IMR-90 (cell line): ENCODE results near the gene TNRC18. TPM values are rescaled to one million over a fixed set of nuclear protein-coding genes. Genes with fewer than 3 reads are reported as not detected.
"Not testable (repeated sequence)": the region's sequence is repeated elsewhere in the genome, so short reads cannot be mapped to it uniquely, and the experiment has no call there.

Experiments
- ATAC-seq: fragments of 200-7000 bp; cut with Tn5 transposase; 2 replicates; pipeline ENCODE4 v1.9.1; 2020; ENCODE audit warnings: low read depth, mild to moderate bottlenecking, moderate library complexity
- BruUV-seq: library from RNA; stranded (reverse); fragments of 400-500 nt; replicated peaks from 2 replicates; lab custom pipeline; 2021; lab: Mats Ljungman, UMichigan
- CTCF ChIA-PET: fragments of 300-600 bp; formaldehyde crosslinking; extraction: SDS; loops from one replicate; lab custom pipeline; 2021; ENCODE audit warnings: antibody characterized with exemption; lab: Yijun Ruan, JAX
- POLR2A ChIA-PET: fragments of 300-600 bp; sonication (Branson Sonifier 250); formaldehyde crosslinking; loops from one replicate; lab custom pipeline; 2022; ENCODE audit warnings: antibody characterized with exemption; ENCODE audit not compliant: unreplicated experiment; lab: Charles Lee
- DNase-seq: peaks from one replicate; pipeline ENCODE4 v3.0.0; 2013
- H2AFZ ChIP-seq: replicated peaks from 2 replicates; pipeline ENCODE3; 2013; ENCODE audit warnings: low read length, mild to moderate bottlenecking; ENCODE audit not compliant: poor library complexity
- H2AK5ac ChIP-seq: 2 replicates; pipeline ENCODE4 v1.6.1; 2013; ENCODE audit warnings: low read depth, low read length, inconsistent platforms
- H2AK9ac ChIP-seq: replicated peaks from 2 replicates; pipeline ENCODE3; 2013; ENCODE audit warnings: mild to moderate bottlenecking, low read depth, low read length, moderate library complexity; ENCODE audit not compliant: poor library complexity
- H2BK120ac ChIP-seq: 2 replicates; pipeline ENCODE4 v1.6.1; 2013; ENCODE audit warnings: low read depth, low read length, inconsistent platforms
- H2BK15ac ChIP-seq: 3 replicates; pipeline ENCODE4 v1.6.1; 2013; ENCODE audit warnings: low read depth, low read length, inconsistent platforms
- H2BK20ac ChIP-seq: 2 replicates; pipeline ENCODE4 v1.6.1; 2013; ENCODE audit warnings: low read depth, mild to moderate bottlenecking, inconsistent platforms, low read length, moderate library complexity
- H2BK5ac ChIP-seq: 2 replicates; pipeline ENCODE4 v1.6.1; 2013; ENCODE audit warnings: mild to moderate bottlenecking, low read depth, low read length, inconsistent platforms; ENCODE audit not compliant: poor library complexity, severe bottlenecking
- H3K14ac ChIP-seq: replicated peaks from 2 replicates; pipeline ENCODE4 v1.6.1; 2013; ENCODE audit warnings: low read depth, low read length, inconsistent platforms
- H3K18ac ChIP-seq: 2 replicates; pipeline ENCODE4 v1.6.1; 2013; ENCODE audit warnings: low read depth, low read length, control low read depth
- H3K23ac ChIP-seq: 2 replicates; pipeline ENCODE4 v1.6.1; 2013; ENCODE audit warnings: low read depth, low read length, inconsistent platforms
- H3K27ac ChIP-seq: 2 replicates; pipeline ENCODE4 v1.5.1; 2013; ENCODE audit warnings: mild to moderate bottlenecking, control low read depth, low read length; ENCODE audit not compliant: insufficient read depth
- H3K27me3 ChIP-seq: 2 replicates; pipeline ENCODE4 v1.6.1; 2013; ENCODE audit warnings: low read length; ENCODE audit not compliant: control insufficient read depth, insufficient read depth
- H3K36me3 ChIP-seq: 2 replicates; pipeline ENCODE4 v1.6.1; 2013; ENCODE audit warnings: low read length, mixed read lengths; ENCODE audit not compliant: control insufficient read depth, insufficient read depth
- H3K4ac ChIP-seq: 2 replicates; pipeline ENCODE4 v1.6.1; 2013; ENCODE audit warnings: low read depth, low read length, inconsistent platforms
- H3K4me1 ChIP-seq: 2 replicates; pipeline ENCODE4 v1.6.1; 2013; ENCODE audit warnings: low read length, mixed read lengths; ENCODE audit not compliant: control insufficient read depth, insufficient read depth
- H3K4me2 ChIP-seq: 2 replicates; pipeline ENCODE4 v1.6.1; 2013; ENCODE audit warnings: low read depth, mild to moderate bottlenecking, control low read depth, low read length, moderate library complexity
- H3K4me3 ChIP-seq: 2 replicates; pipeline ENCODE4 v1.5.1; 2013; ENCODE audit warnings: low read depth, mild to moderate bottlenecking, control low read depth, low read length, moderate library complexity; ENCODE audit not compliant: insufficient read depth
- H3K56ac ChIP-seq: 2 replicates; pipeline ENCODE4 v1.6.1; 2013; ENCODE audit warnings: low read length, inconsistent platforms; ENCODE audit not compliant: insufficient read depth; ENCODE audit errors: extremely low read depth
- H3K79me1 ChIP-seq, 2 experiments: 2 replicates each; pipeline ENCODE4 v1.6.1; 2013; ENCODE audit warnings: low read length in 2 of 2, inconsistent platforms in 1 of 2, low read depth in 1 of 2
- H3K9ac ChIP-seq: 2 replicates; pipeline ENCODE4 v1.6.1; 2013; ENCODE audit warnings: low read depth, low read length, control low read depth
- H3K9me1 ChIP-seq: 2 replicates; pipeline ENCODE4 v1.6.1; 2013; ENCODE audit warnings: low read length, inconsistent platforms; ENCODE audit not compliant: insufficient read depth
- H3K9me3 ChIP-seq: 2 replicates; pipeline ENCODE4 v1.6.1; 2013; ENCODE audit warnings: low read length; ENCODE audit not compliant: control insufficient read depth, insufficient read depth
- H4K20me1 ChIP-seq: 2 replicates; pipeline ENCODE4 v1.6.1; 2013; ENCODE audit warnings: low read length, inconsistent platforms; ENCODE audit not compliant: insufficient read depth
- H4K5ac ChIP-seq: 2 replicates; pipeline ENCODE4 v1.6.1; 2013; ENCODE audit warnings: mild to moderate bottlenecking, low read depth, low read length, control low read depth
- H4K8ac ChIP-seq, 2 experiments: 2 replicates each; pipeline ENCODE4 v1.6.1; 2013; ENCODE audit warnings: low read depth in 2 of 2, low read length in 2 of 2, control low read depth in 1 of 2, inconsistent platforms in 1 of 2
- H4K91ac ChIP-seq: 2 replicates; pipeline ENCODE4 v1.6.1; 2013; ENCODE audit warnings: low read depth, low read length, inconsistent platforms; ENCODE audit not compliant: insufficient read depth
- WGBS, 2 experiments: methylation state at CpG; one replicate each; pipeline versions ENCODE4 v1.1.5 to v1.1.7; 2013; ENCODE audit warnings: missing lambda C conversion rate in 2 of 2; ENCODE audit not compliant: insufficient read length in 1 of 2; ENCODE audit errors: extremely low coverage in 2 of 2; 5-methylcytosine and 5-hydroxymethylcytosine counted together
- dilution Hi-C: fragments of 300-500 bp; cut with HindIII; formaldehyde crosslinking; loops from one replicate; pipeline ENCODE4 v1.14.3; 2018; ENCODE audit warnings: low sequenced_read_pairs; ENCODE audit not compliant: unreplicated experiment
- in situ Hi-C: fragments of 300-500 bp; cut with MboI; formaldehyde crosslinking; loops from 3 replicates; pipeline ENCODE4 v1.14.3; 2019; ENCODE audit warnings: low sequenced_read_pairs, inconsistent platforms, mixed read lengths
- intact Hi-C: fragments of 100-400 bp; cut with micrococcal nuclease; formaldehyde crosslinking; loops from 2 replicates; pipeline ENCODE4 v1.10.0; 2022
- polyA plus RNA-seq, 3 experiments: library from polyadenylated mRNA; depleted of rRNA; stranded (reverse); fragments of >200 nt; gene quantifications; 2 replicates each; pipeline ENCODE4 v1.2.3, GENCODE V29; 2012; ENCODE audit warnings: low replicate concordance in 1 of 3
- total RNA-seq: library from RNA; depleted of rRNA; stranded (reverse); fragments of >200 nt; gene quantifications from 2 replicates; pipeline ENCODE4 v1.2.3, GENCODE V29; 2012

TNRC18 gene
- total and polyA plus RNA-seq, 2 of the 4 experiments (the other 2 are of a cell fraction): 4.7 to 29.6 TPM

DNA sequence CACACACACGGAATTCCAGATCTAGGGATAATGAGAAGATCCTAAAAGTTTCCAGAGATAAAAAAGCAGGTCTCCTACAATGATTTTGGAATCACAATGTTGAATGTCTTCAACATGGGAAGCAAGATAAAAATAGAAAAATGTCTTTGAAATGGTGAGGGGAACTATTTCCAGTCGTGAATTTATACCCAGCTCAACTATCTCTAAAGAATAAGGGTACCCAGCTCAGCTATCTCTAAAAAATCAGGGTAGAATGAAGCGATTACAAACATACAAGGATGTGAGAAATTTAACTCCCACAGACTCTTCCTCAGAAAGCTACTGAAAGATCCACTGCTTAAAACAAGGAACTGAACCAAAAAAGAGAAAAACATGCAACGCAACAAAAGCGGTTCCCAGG lies 105.0 kb downstream of the TNRC18 start:
- H4K8ac ChIP-seq, H2BK5ac ChIP-seq, in situ Hi-C loops, H3K4ac ChIP-seq, H4K5ac ChIP-seq, H3K27ac ChIP-seq, H2BK120ac ChIP-seq, H3K9me3 ChIP-seq, ATAC-seq, dilution Hi-C loops, H2AFZ ChIP-seq, POLR2A ChIA-PET, H3K9me1 ChIP-seq, H2BK15ac ChIP-seq, H3K27me3 ChIP-seq, H3K14ac ChIP-seq, H2AK5ac ChIP-seq, H3K4me1 ChIP-seq, H3K9ac ChIP-seq, H2AK9ac ChIP-seq, H3K18ac ChIP-seq, H4K20me1 ChIP-seq, BruUV-seq, H3K23ac ChIP-seq, H2BK20ac ChIP-seq, H3K4me3 ChIP-seq, intact Hi-C loops, CTCF ChIA-PET, DNase-seq, H3K79me1 ChIP-seq, H3K56ac ChIP-seq, H4K91ac ChIP-seq, H3K4me2 ChIP-seq: not testable (repeated sequence)
- peaks cover 69% of the 10 kb centered on the region for H3K36me3 ChIP-seq
- no CpG with 5 or more reads among the region's 5 CpGs for WGBS, 2 experiments
